OCI-LY1 (cell line): ENCODE measurements around the gene FAM167B.
A peak's percentile ranks its signal among the peaks of the same experiment; 100 is the strongest.

Experiments used
- H2AFZ ChIP-seq: fragments of 200-600 bp; sonication (generic), shearing (Covaris generic); 2 replicates; pipeline ENCODE4 v1.6.0; 2014; ENCODE audit warnings: antibody characterized with exemption, mild to moderate bottlenecking, low read length
- H3F3A ChIP-seq: fragments of 200-600 bp; sonication (generic), shearing (Covaris generic); 2 replicates; pipeline ENCODE4 v1.6.0; 2014; ENCODE audit warnings: mild to moderate bottlenecking, antibody characterized with exemption, low read length, moderate library complexity; ENCODE audit not compliant: insufficient read depth
- H3K27ac ChIP-seq: fragments of 200-600 bp; sonication (generic); 2 replicates; pipeline ENCODE4 v1.5.1; 2014; ENCODE audit warnings: low read length, mixed run types, mild to moderate bottlenecking, low read depth; ENCODE audit not compliant: poor library complexity, severe bottlenecking
- H3K27me3 ChIP-seq: fragments of 200-600 bp; sonication (generic); 2 replicates; pipeline ENCODE4 v1.6.0; 2014; ENCODE audit warnings: antibody characterized with exemption, mild to moderate bottlenecking, low read length, moderate library complexity; ENCODE audit not compliant: insufficient read depth
- H3K36me3 ChIP-seq: fragments of 200-600 bp; sonication (generic); 2 replicates; pipeline ENCODE4 v1.6.1; 2014; ENCODE audit warnings: mild to moderate bottlenecking, antibody characterized with exemption, low read length, moderate library complexity, mixed read lengths; ENCODE audit not compliant: insufficient read depth
- H3K4me1 ChIP-seq: fragments of 200-600 bp; sonication (generic); 2 replicates; pipeline ENCODE4 v1.5.1; 2014; ENCODE audit warnings: mild to moderate bottlenecking, low read length, moderate library complexity; ENCODE audit not compliant: insufficient read depth, severe bottlenecking
- H3K4me2 ChIP-seq: fragments of 200-600 bp; sonication (generic), shearing (Covaris generic); 2 replicates; pipeline ENCODE4 v1.6.1; 2014; ENCODE audit warnings: low read length
- H3K4me3 ChIP-seq: fragments of 200-600 bp; sonication (generic); 2 replicates; pipeline ENCODE4 v1.5.1; 2014; ENCODE audit warnings: low read length, low read depth, mild to moderate bottlenecking, mixed read lengths; ENCODE audit not compliant: poor library complexity, severe bottlenecking
- H3K79me2 ChIP-seq: fragments of 200-600 bp; shearing (Covaris generic); 2 replicates; pipeline ENCODE4 v1.6.1; 2016; ENCODE audit warnings: mixed run types, low read length, mixed read lengths; ENCODE audit not compliant: insufficient read depth
- H3K9ac ChIP-seq: fragments of 200-600 bp; sonication (generic), shearing (Covaris generic); 2 replicates; pipeline ENCODE4 v1.6.1; 2014; ENCODE audit warnings: mild to moderate bottlenecking, low read length, mixed read lengths
- H3K9me2 ChIP-seq: fragments of 200-600 bp; sonication (generic), shearing (Covaris generic); 2 replicates; pipeline ENCODE4 v1.6.1; 2014; ENCODE audit warnings: low read depth, mild to moderate bottlenecking, low read length, mixed read lengths
- H3K9me3 ChIP-seq: fragments of 200-600 bp; shearing (Covaris generic); 2 replicates; pipeline ENCODE4 v1.6.1; 2014; ENCODE audit warnings: low read length, mixed read lengths
- H4K20me1 ChIP-seq: fragments of 200-600 bp; sonication (generic), shearing (Covaris generic); 2 replicates; pipeline ENCODE4 v1.6.0; 2016; ENCODE audit warnings: mild to moderate bottlenecking, low read length; ENCODE audit not compliant: insufficient read depth
- EZH2 ChIP-seq: fragments of 200-600 bp; sonication (generic), shearing (Covaris generic); IDR thresholded peaks from 2 replicates; pipeline ENCODE4 v1.8.0; 2017; ENCODE audit warnings: borderline replicate concordance, mixed run types, mild to moderate bottlenecking, antibody characterized with exemption, low read length, moderate library complexity, mixed read lengths
- TF ChIP-seq, protein P1 (sequence below): fragments of 200-600 bp; sonication (generic), shearing (Covaris generic); IDR thresholded peaks from 2 replicates; pipeline ENCODE4 v1.5.1; 2017; ENCODE audit warnings: mild to moderate bottlenecking, antibody characterized with exemption, low read length, moderate library complexity, mixed read lengths

Gene FAM167B

DNA sequence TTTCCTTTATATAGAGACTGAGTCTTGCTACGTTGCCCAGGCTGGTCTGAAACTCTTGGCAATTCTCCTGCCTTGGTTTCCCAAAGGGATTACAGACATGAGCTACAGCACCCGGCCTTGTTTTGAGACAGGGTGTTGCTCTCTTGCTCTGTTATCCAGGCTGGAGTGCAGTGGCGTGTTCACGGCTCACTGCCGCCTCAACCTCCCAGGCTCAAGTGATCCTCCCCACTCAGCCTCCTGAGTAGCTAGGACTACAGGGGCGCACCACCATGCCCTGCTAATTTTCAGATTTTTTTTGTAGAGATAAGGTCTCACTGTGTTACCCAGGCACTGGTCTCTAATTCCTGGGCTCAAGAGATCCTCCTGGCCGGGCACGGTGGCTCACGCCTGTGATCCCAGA is 18.8 kb downstream of the FAM167B start:
- H3K4me2 ChIP-seq: 0 out of 2 replicates have a peak overlapping the region, but pooled peaks have one; percentile 44

DNA sequence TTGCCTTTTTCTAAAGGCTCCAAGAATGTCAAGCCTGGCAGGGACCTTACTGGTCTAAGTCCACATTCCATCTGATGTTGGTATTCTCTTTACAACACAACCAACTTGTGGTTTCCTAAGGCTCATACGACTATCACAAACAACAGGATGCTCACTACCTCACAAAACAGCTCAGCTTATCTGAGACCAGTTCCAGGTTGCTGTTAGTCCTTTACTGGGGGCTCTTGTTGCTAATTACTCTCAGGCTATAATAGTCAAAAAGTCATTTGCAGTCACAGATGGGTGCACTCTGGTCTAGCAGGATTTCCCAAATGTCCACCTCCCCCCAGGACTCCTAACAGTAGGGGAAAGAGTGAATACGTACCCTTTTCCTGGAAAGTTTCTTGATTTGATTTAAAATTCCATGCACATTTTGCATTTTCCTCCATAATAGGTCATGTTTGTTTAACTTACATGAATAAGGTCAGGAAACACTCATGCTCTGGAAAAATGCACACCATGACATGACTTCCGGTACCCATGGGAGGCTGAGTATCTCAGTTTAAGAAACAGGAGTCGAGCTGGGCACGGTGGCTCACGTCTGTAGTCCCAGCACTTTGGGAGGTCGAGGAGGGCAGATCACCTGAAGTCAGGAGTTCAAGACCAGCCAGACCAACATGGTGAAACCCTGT is 20.0 kb downstream of the FAM167B start:
- Histone ChIP-seq H3K4me2 (no peak overlapping the region; the same call in 1 of the 2 replicates), H3K4me3 (no peak overlapping the region), H3K27ac (peak overlapping the region; percentile 84)

More for the DNA sequence above, 18.8 kb downstream of the FAM167B start:
- Histone ChIP-seq H3K9me2 (no peaks in the 10 kb centered on the region), H3K4me3 (no peak overlapping the region), H3K79me2 (no peaks in the 10 kb centered on the region), H3K9me3 (no peaks in the 10 kb centered on the region), H3K27ac (peak overlapping the region; percentile 96), H2AFZ (no peak overlapping the region), H3K4me1 (peaks cover 43% of the 10 kb centered on the region), H3K27me3 (no peaks in the 10 kb centered on the region), H3K36me3 (no peaks in the 10 kb centered on the region), H4K20me1 (no peaks in the 10 kb centered on the region), H3K9ac (peak overlapping the region; percentile 48; the same call in 1 of the 2 replicates), H3F3A (peaks cover 10% of the 10 kb centered on the region)
- TF ChIP-seq, protein P1, sequence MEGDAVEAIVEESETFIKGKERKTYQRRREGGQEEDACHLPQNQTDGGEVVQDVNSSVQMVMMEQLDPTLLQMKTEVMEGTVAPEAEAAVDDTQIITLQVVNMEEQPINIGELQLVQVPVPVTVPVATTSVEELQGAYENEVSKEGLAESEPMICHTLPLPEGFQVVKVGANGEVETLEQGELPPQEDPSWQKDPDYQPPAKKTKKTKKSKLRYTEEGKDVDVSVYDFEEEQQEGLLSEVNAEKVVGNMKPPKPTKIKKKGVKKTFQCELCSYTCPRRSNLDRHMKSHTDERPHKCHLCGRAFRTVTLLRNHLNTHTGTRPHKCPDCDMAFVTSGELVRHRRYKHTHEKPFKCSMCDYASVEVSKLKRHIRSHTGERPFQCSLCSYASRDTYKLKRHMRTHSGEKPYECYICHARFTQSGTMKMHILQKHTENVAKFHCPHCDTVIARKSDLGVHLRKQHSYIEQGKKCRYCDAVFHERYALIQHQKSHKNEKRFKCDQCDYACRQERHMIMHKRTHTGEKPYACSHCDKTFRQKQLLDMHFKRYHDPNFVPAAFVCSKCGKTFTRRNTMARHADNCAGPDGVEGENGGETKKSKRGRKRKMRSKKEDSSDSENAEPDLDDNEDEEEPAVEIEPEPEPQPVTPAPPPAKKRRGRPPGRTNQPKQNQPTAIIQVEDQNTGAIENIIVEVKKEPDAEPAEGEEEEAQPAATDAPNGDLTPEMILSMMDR: no peak
- no peak for TF ChIP-seq EZH2

DNA sequence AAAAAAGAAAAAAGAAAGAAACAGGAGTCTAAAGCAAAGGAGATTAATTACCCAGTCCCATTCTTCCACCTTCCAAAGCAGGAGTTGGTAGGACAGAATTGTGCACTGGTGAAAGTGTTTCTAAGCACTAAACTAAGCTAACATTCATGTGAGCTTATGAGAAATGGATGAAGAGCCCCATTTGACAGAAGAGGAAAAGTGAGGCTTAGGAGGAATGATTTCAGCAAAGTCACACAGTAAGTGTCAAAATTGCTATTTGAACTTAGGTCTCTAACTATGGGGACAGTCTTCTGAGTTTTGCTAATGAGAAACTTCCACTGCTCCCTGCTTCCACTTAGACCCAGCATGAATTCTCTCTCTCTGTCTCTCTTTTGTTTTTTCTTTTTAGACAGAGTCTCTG is 22.7 kb downstream of the FAM167B start:
- Histone ChIP-seq H4K20me1 (no peaks in the 10 kb centered on the region), H3K9ac (no peak overlapping the region), H3K4me2 (no peak overlapping the region), H3K27ac (peak overlapping the region; percentile 53), H3K79me2 (no peaks in the 10 kb centered on the region), H3K9me3 (no peaks in the 10 kb centered on the region), H3K9me2 (no peaks in the 10 kb centered on the region), H3K36me3 (no peaks in the 10 kb centered on the region), H3K4me1 (peaks cover 48% of the 10 kb centered on the region), H3K4me3 (no peak overlapping the region), H3K27me3 (no peaks in the 10 kb centered on the region), H3F3A (0 out of 2 replicates have a peak, but pooled peaks cover 5% of the 10 kb centered on the region), H2AFZ (no peak overlapping the region)
- TF ChIP-seq, protein P1: no peak
- TF ChIP-seq EZH2: no peak

More for the DNA sequence above, 20.0 kb downstream of the FAM167B start:
- Histone ChIP-seq H3F3A (peaks cover 10% of the 10 kb centered on the region), H2AFZ (no peak overlapping the region), H3K79me2 (no peaks in the 10 kb centered on the region), H4K20me1 (no peaks in the 10 kb centered on the region), H3K27me3 (no peaks in the 10 kb centered on the region), H3K9me3 (no peaks in the 10 kb centered on the region), H3K9ac (no peak overlapping the region; the same call in 1 of the 2 replicates), H3K4me1 (peaks cover 43% of the 10 kb centered on the region), H3K36me3 (no peaks in the 10 kb centered on the region), H3K9me2 (no peaks in the 10 kb centered on the region)
- no peak for TF ChIP-seq EZH2
- TF ChIP-seq, protein P1: no peak
